ENCODE results near the gene NR1H3. TPM values are rescaled to one million over a fixed set of nuclear protein-coding genes. Genes with fewer than 3 reads are reported as not detected.
"Not testable (repeated sequence)": the region's sequence is repeated elsewhere in the genome, so short reads cannot be mapped to it uniquely, and the experiment has no call there.

Gene NR1H3
- polyA plus RNA-seq, 3 donors, result 29.5 to 230 (median 119) TPM

DNA sequence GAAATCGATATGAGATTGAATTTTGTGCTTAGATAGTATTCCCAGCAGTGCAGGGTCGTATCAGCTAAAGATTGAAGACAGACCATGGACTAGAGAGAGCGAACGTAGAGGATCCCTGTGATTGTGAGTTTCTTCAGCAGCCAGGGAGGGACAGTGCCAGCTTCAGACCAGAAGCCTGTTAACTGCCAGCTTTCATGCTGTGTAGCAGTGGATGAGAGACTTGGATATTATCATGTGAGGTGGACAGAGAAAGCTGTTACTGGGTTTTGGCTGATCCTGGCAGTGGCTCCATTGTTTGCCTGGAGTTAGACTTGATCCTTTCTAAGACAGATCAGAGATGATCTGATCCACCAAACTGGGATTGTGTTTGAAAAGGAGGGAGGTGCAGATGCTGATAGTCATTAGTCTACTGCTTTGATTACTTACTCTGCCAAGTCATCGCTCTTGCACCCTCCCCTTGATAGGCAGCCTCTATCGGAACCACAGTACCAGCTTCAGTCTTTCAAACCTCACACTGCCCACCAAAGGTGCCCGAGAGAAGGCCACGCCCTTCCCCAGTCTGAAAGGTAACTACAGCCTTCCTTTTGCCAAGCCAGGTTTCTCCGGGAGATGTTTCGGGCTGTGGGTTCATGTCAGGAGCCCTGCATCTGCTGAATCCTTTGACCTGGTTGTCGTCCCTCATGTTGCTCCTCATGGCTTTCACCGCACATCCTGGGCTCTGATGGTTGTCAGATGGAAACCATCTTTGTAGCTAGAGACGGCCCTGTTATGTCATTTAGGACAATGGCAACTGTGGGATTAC, 28.4 kb downstream of the NR1H3 start:
- 91 to 95% (median 93%) methylated on average over 13 of the region's 13 CpGs for WGBS, 3 donors
- H3K27ac ChIP-seq (ENCODE audit: low read depth, low read length), result no peak overlapping the region

GRCh38 chr11:47288066-47288465, 30.3 kb downstream of the NR1H3 start:
- WGBS, 3 donors, result 89 to 95% (median 93%) methylated on average over 5 of the region's 5 CpGs

DNA sequence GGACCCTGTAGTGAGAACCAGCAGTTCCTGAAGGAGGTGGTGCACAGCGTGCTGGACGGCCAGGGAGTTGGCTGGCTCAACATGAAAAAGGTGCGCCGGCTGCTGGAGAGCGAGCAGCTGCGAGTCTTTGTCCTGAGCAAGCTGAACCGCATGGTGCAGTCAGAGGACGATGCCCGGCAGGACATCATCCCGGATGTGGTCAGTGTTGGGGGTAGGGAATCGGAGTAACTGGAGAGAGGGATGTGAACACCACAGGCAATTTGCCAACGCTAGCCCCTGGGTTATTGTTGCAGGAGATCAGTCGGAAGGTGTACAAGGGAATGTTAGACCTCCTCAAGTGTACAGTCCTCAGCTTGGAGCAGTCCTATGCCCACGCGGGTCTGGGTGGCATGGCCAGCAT, 32.1 kb downstream of the NR1H3 start:
- 91 to 93% (median 92%) methylated on average over 15 of the region's 15 CpGs for WGBS, 3 donors

More at GRCh38 chr11:47288066-47288465, 30.3 kb downstream of the NR1H3 start:
- H3K27ac ChIP-seq (ENCODE audit: low read depth, low read length), result no peak overlapping the region

DNA sequence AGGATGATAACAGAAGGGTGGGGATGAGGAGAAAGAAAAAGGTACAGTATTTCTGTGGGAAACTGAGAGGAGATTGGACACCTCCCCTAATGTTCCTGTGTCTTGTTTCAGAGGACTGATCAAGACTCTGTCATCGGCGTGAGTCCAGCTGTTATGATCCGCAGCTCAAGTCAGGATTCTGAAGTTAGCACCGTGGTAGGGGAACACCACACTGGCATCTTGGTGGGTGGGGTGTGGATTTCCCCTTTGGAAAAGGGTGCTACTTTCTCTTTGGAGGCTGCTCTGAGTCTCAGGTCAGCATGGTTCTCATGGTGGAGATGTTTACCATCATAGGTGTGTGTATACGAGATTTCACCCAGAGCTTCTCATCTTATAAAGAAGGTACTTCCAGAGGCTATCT, 37.6 kb downstream of the NR1H3 start:
- WGBS, 3 donors, result 88 to 96% (median 88%) methylated on average over 5 of the region's 5 CpGs
- H3K27ac ChIP-seq (ENCODE audit: low read depth, low read length), result no peak overlapping the region

More for the DNA sequence above, 32.1 kb downstream of the NR1H3 start:
- H3K27ac ChIP-seq (ENCODE audit: low read depth, low read length), result no peak overlapping the region

DNA sequence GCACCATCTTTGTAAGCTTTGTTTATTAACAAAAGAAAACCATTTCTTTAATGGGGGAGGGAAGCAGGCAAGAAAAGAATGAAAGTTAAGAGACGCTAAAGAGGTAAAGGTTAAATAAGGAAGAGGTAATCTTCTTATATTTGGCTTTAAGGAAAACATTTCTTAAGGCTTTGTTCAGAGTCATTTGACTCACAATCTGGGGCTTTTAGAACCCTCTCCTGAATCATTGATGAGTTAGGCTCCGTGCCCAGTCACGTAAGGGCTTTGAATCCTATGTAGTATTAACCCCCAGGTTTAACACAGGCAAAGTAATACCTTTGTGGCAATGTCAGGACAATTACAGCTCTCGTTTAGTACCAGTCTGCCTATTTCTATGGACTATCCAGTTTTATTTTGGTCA, 38.2 kb downstream of the NR1H3 start:
- no peak overlapping the region for H3K27ac ChIP-seq (ENCODE audit: low read depth, low read length)
- 91 to 96% (median 94%) methylated on average over 4 of the region's 4 CpGs for WGBS, 3 donors

DNA sequence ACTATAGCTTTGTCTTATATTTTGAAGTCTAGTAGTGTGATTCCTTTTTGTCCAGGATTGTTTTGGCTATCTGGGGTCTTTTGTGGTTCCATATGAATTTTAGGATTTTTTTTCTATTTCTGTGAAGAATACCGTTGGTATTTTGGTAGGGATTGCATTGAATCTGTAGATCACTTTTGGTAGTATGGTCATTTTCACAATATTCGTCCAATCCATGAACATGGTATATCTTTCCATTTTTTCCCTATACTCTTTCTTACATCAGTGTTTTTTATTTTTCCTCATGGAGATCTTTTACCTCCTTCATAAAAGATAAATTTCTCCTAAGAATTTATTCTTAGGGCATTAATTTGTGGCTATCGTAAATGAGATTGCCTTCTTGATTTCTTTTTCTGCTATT, 41.3 kb downstream of the NR1H3 start:
- WGBS, 3 donors, result 96 to 97% (median 96%) methylated on average over 3 of the region's 3 CpGs
- H3K27ac ChIP-seq (ENCODE audit: low read depth, low read length), result no peak overlapping the region

- WGBS, 3 donors, result 89 to 100% (median 92%) methylated on average over 1 of the region's 1 CpG
- no peak overlapping the region for H3K27ac ChIP-seq (ENCODE audit: low read depth, low read length)
These were observed 45.1 kb downstream of the NR1H3 start for GRCh38 chr11:47302853-47303252.

GRCh38 chr11:47305734-47306483, 48.1 kb downstream of the NR1H3 start:
- H3K27ac ChIP-seq (ENCODE audit: low read depth, low read length), result no peak overlapping the region
- WGBS, 3 donors, result 87 to 92% (median 89%) methylated on average over 3 of the region's 3 CpGs

GRCh38 chr11:47306484-47306844, 48.7 kb downstream of the NR1H3 start:
- whole genome bisulfite sequencing, 3 donors, result 89 to 95% (median 92%) methylated on average over 1 of the region's 1 CpG
- H3K27ac ChIP-seq (ENCODE audit: low read depth, low read length), result no peak overlapping the region

DNA sequence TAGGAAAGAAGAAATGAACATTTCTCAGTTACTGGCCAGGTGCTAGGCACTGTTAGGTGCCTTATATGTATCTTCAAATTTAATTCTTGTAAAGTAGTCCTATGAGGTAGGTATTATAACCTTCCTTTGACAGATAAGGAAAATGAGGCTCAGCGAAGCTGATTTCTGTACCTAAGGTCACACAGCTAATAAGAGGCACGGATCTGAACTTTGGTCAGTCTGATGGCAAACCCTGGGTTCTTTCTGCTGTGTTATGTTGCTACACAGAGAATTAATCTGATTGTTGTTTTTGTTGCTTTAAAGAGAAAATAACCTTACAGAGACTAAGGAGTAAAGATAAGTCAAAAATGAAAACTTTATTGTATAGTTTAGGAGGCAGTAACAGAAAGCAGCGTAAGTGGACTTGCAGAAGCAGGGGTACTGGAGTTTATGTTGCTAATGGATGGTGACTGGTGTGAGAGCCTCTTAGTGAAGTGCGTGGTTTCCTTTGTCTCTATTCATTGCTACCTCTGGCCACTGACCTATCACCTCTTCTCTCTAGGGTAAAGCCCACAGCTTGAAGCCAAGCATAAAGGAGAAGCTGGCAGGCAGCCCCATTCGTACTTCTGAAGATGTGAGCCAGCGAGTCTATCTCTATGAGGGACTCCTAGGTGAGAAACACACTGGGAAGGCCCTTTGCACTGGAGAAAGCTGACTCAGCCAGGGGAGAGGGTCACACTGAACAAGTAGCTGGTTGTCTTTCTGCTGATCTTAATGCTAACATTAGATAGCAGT, 50.4 kb downstream of the NR1H3 start:
- H3K27ac ChIP-seq (ENCODE audit: low read depth, low read length), result no peak overlapping the region
- WGBS, 3 donors, result 88 to 92% (median 89%) methylated on average over 6 of the region's 6 CpGs

- H3K27ac ChIP-seq (ENCODE audit: low read depth, low read length), result no peak overlapping the region
- 74 to 89% (median 79%) methylated on average over 5 of the region's 5 CpGs for WGBS, 3 donors
These were observed 57.2 kb downstream of the NR1H3 start for GRCh38 chr11:47314992-47315391.

DNA sequence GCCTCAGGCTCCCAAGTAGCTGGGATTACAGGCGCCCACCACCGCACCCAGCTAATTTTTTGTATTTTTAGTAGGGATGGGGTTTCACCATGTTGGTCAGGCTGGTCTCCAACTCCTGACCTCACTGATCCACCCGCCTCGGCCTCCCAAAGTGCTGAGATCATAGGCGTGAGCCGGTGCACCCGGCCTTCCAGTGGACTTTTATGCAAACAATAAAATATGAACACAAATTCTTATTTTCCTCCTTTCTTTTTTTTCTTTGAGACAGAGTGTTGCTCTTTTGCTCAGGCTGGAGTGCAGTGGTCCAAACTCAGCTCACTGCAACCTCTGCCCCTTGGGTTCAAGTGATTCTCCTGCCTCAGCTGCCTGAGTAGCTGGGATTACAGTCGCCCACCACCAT, 58.7 kb downstream of the NR1H3 start:
- H3K27ac ChIP-seq (ENCODE audit: low read depth, low read length), result not testable (repeated sequence)
- 83 to 95% (median 87%) methylated on average over 8 of the region's 8 CpGs for WGBS, 3 donors

GRCh38 chr11:47317064-47317828, 59.5 kb downstream of the NR1H3 start:
- no peak overlapping the region for H3K27ac ChIP-seq (ENCODE audit: low read depth, low read length)
- WGBS, 3 donors, result 62 to 92% (median 73%) methylated on average over 5 of the region's 5 CpGs

GRCh38 chr11:47318166-47318565, 60.4 kb downstream of the NR1H3 start:
- H3K27ac ChIP-seq (ENCODE audit: low read depth, low read length), result no peak overlapping the region
- 93 to 97% (median 97%) methylated on average over 2 of the region's 2 CpGs for WGBS, 3 donors

Other genes with a start within 250 kb of the NR1H3 start
- gene ARFGAP2, start 81.1 kb upstream of the NR1H3 start, polyA plus RNA-seq, result 10 to 100 TPM; 50.7 to 79.0 (median 65.3) TPM
- 10 to 100 TPM; 11.6 to 21.9 (median 15.0) TPM for gene PACSIN3, start 71.6 kb upstream of the NR1H3 start, polyA plus RNA-seq
- 10 to 100 TPM; 15.3 to 24.7 (median 24.5) TPM for gene DDB2, start 43.0 kb upstream of the NR1H3 start, polyA plus RNA-seq
- gene ACP2, start 9.2 kb upstream of the NR1H3 start, polyA plus RNA-seq, result 10 to 100 TPM; 30.4 to 40.0 (median 35.9) TPM
- 10 to 100 TPM; 12.1 to 20.8 (median 13.8) TPM for gene MADD, start 12.1 kb downstream of the NR1H3 start, polyA plus RNA-seq
- 1 to 10 TPM in 1 of 3 donors, under 1 TPM in 2; 0.07 to 3.1 (median 0.68) TPM for gene MYBPC3, start 94.7 kb downstream of the NR1H3 start, polyA plus RNA-seq
- 10 to 100 TPM in 2 of 3 donors, 1 to 10 TPM in 1; 4.9 to 69.3 (median 49.3) TPM for gene SPI1, start 120.6 kb downstream of the NR1H3 start, polyA plus RNA-seq
- 10 to 100 TPM; 36.4 to 42.0 (median 39.9) TPM for gene SLC39A13, start 150.6 kb downstream of the NR1H3 start, polyA plus RNA-seq
- gene PSMC3, start 168.4 kb downstream of the NR1H3 start, polyA plus RNA-seq, result 100 to 1,000 TPM in 2 of 3 donors, 10 to 100 TPM in 1; 76.2 to 157 (median 134) TPM
- gene RAPSN, start 191.1 kb downstream of the NR1H3 start, polyA plus RNA-seq, result under 1 TPM in 2 of 3 donors, not detected in 1; 0.21 to 0.59 TPM